ENCODE data around the gene PITPNM1.

The PITPNM1 gene

DNA sequence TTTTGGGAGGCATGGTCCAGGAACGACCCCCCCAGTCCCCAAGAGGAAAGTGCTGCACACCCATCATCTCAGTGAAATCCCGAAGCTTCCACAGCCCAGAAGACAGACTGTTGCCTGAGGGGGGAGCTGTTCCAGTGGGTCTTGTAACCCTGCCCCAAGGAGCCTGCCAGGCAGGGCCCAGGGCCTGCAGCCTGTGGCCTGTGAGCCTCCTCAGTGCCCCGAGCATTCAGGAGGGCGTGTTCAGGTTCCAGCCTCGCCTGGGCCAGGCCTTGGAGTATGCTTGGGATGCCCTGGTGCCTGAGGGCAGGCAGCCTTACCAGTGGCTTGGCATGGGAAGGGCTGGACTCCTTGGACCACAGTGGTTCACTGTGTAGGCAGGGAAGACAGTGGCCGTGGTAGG is 36.0 kb upstream of the PITPNM1 start:
- Histone ChIP-seq H3K9me3 (ENCODE audit: control insufficient read depth in 1 of 2, low read length in 2 of 2) (no peaks in the 10 kb centered on the region), H3K4me3 (ENCODE audit: low read depth in 1 of 2, low read length in 2 of 2) (no peak overlapping the region), H3K4me1 (ENCODE audit: control insufficient read depth in 1 of 2, insufficient read depth in 2 of 2, low read length in 2 of 2) (peaks cover 20 to 26% of the 10 kb centered on the region in 2 donors), H3K27me3 (ENCODE audit: control insufficient read depth in 1 of 2, insufficient read depth in 2 of 2, low read length in 2 of 2) (no peaks in the 10 kb centered on the region), H3K9ac (ENCODE audit: low read depth in 1 of 2, low read length in 2 of 2) (no peak overlapping the region), H3K27ac (ENCODE audit: low read depth, low read length) (no peak overlapping the region), H3K36me3 (ENCODE audit: control insufficient read depth in 1 of 2, insufficient read depth in 2 of 2, low read length in 2 of 2) (no peaks in the 10 kb centered on the region)

DNA sequence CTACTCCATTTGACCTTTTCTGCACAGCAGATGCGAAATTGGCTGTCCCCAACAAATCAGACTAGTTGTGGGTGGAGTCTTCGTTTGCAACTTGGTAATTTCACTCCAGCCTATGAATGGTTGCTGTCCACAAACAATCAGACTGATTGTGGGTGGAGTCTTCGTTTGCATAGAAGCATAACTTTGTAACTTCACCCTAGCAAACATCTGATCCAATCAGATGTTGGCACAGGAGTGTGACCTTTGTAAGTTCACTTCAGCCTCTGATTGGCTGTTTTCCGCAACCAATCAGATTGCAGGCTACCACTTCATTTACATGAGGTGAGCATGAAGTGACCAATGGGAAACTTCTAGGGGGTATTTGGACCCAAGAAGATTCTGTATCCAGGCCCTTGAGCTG is 34.4 kb upstream of the PITPNM1 start:
- Histone ChIP-seq H3K27me3 (ENCODE audit: control insufficient read depth in 1 of 2, insufficient read depth in 2 of 2, low read length in 2 of 2) (no peaks in the 10 kb centered on the region), H3K4me3 (ENCODE audit: low read depth in 1 of 2, low read length in 2 of 2) (no peak overlapping the region), H3K36me3 (ENCODE audit: control insufficient read depth in 1 of 2, insufficient read depth in 2 of 2, low read length in 2 of 2) (no peaks in the 10 kb centered on the region), H3K9ac (ENCODE audit: low read depth in 1 of 2, low read length in 2 of 2) (no peak overlapping the region), H3K27ac (ENCODE audit: low read depth, low read length) (no peak overlapping the region), H3K4me1 (ENCODE audit: control insufficient read depth in 1 of 2, insufficient read depth in 2 of 2, low read length in 2 of 2) (peaks cover 11 to 19% of the 10 kb centered on the region in 2 donors), H3K9me3 (ENCODE audit: control insufficient read depth in 1 of 2, low read length in 2 of 2) (peaks cover 0 to 2% of the 10 kb centered on the region in 2 donors)

DNA sequence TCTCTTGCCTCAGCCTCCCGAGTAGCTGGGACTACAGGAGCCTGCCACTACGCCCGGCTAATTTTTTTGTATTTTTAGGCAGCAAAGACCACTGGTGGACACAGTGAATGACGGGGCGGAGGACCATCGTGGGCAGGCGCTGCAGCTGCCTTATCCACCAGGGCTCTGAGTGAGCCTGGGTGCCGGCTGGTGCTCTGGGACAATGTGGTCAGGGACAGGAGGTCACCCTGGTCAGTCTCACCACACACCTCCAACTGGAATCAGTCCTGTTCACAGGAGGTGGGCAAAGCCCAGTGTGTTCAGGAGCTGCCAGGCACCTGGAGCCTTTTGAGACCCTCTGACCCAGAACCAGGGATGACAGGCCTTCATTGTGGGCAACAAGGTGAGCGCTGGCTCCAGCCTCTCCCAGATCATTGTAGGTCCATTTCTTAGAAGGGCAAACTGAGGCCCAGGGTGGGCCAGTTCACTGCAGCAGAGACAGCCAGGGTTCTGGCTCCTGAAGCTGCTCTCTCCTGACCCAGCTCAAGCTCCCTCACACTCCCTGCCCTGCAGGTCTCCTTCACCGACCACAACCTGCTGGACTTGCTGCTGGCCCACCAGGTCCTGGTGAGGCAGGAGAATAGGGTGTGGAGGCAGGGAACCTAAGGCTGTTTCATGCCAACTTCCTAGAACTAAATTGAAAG is 33.8 kb upstream of the PITPNM1 start:
- Histone ChIP-seq H3K4me1 (ENCODE audit: control insufficient read depth in 1 of 2, insufficient read depth in 2 of 2, low read length in 2 of 2) (peaks cover 10 to 13% of the 10 kb centered on the region in 2 donors), H3K36me3 (ENCODE audit: control insufficient read depth in 1 of 2, insufficient read depth in 2 of 2, low read length in 2 of 2) (no peaks in the 10 kb centered on the region), H3K9ac (ENCODE audit: low read depth in 1 of 2, low read length in 2 of 2) (no peak overlapping the region), H3K27ac (ENCODE audit: low read depth, low read length) (no peak overlapping the region), H3K9me3 (ENCODE audit: control insufficient read depth in 1 of 2, low read length in 2 of 2) (peaks cover under 1 to 3% of the 10 kb centered on the region in 2 donors), H3K4me3 (ENCODE audit: low read depth in 1 of 2, low read length in 2 of 2) (no peak overlapping the region), H3K27me3 (ENCODE audit: control insufficient read depth in 1 of 2, insufficient read depth in 2 of 2, low read length in 2 of 2) (no peaks in the 10 kb centered on the region)

DNA sequence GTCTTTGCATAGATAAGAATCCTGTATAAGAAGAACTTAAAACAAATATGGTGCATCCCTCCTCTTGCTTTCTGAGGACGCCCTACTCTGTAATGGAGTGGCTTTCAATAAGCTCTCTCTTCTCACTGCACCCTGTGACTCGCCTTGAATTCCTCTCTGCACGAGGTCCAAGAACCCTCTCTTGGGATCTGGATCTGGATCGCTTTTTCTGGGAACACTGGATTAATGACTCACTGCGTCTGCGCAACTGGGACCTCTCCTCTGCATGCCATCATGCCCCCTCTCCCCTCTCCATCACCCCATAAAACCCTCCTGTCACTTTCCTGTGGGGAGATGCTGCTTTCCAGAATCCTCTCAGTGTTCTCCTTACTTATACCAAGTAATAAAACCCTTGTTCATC is 33.1 kb upstream of the PITPNM1 start:
- Histone ChIP-seq H3K36me3 (ENCODE audit: control insufficient read depth in 1 of 2, insufficient read depth in 2 of 2, low read length in 2 of 2) (no peaks in the 10 kb centered on the region), H3K27ac (ENCODE audit: low read depth, low read length) (no peak overlapping the region), H3K27me3 (ENCODE audit: control insufficient read depth in 1 of 2, insufficient read depth in 2 of 2, low read length in 2 of 2) (no peaks in the 10 kb centered on the region), H3K9me3 (ENCODE audit: control insufficient read depth in 1 of 2, low read length in 2 of 2) (peaks cover 3 to 7% of the 10 kb centered on the region in 2 donors), H3K9ac (ENCODE audit: low read depth in 1 of 2, low read length in 2 of 2) (no peak overlapping the region), H3K4me3 (ENCODE audit: low read depth in 1 of 2, low read length in 2 of 2) (no peak overlapping the region), H3K4me1 (ENCODE audit: control insufficient read depth in 1 of 2, insufficient read depth in 2 of 2, low read length in 2 of 2) (peaks cover 6 to 11% of the 10 kb centered on the region in 2 donors)

DNA sequence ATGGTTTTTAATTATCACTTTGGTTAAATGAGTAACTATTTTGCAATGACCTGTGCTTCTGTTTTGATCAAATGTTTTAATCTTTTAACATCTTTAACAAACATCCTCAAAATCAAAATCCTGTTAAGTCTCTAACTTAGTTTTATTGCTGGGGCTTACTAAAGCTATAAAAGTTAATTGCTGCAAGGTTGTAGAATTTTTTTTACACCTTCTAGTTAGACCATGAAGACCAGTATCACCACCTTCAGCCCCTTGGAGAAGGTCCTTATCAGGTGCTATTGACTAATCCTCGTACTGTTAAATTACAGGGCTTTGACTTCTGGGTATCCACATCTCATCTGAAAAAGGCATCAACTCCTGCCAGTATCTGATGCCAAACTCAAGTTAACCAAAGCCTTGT is 30.4 kb upstream of the PITPNM1 start:
- H3K4me3 ChIP-seq (ENCODE audit: low read depth in 1 of 2, low read length in 2 of 2) = no peak overlapping the region
- peaks cover 3 to 9% of the 10 kb centered on the region in 2 donors for H3K9me3 ChIP-seq (ENCODE audit: control insufficient read depth in 1 of 2, low read length in 2 of 2)
- no peak overlapping the region for H3K9ac ChIP-seq (ENCODE audit: low read depth in 1 of 2, low read length in 2 of 2)
- no peak overlapping the region for H3K27ac ChIP-seq (ENCODE audit: low read depth, low read length)
- H3K36me3 ChIP-seq (ENCODE audit: control insufficient read depth in 1 of 2, insufficient read depth in 2 of 2, low read length in 2 of 2) = no peaks in the 10 kb centered on the region
- peaks cover 0 to 11% of the 10 kb centered on the region in 2 donors for H3K4me1 ChIP-seq (ENCODE audit: control insufficient read depth in 1 of 2, insufficient read depth in 2 of 2, low read length in 2 of 2)
- no peaks in the 10 kb centered on the region for H3K27me3 ChIP-seq (ENCODE audit: control insufficient read depth in 1 of 2, insufficient read depth in 2 of 2, low read length in 2 of 2)

DNA sequence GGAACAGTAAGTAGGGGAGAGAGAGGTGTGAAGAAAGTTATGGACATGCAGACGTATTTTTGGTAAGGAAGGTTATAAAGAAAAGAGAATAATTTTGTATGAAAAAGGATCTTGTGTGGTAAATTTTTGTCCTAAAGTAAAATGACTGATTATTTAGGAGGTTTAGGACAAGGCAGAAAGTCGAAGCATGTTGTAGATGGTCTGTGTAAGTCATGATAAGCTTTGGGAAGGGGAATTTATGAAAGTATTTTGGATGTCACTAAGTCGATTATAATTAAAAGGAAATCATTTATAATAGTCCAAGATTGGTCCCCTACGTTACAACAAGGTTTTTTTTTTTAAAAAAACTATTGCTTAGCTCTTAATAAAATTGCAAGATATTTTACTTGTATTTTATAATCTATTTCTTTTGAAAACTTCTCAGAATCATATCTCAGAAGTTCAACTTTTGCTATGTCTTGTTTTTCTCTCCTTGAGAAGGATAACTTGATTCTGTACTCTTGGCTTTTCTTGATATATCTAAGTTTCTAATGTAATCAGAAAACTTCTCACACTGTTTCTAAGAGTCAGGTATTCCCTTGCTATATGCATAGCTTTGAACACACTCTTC is 29.0 kb upstream of the PITPNM1 start:
- no peak overlapping the region for H3K27ac ChIP-seq (ENCODE audit: low read depth, low read length)
- peaks cover 0 to 11% of the 10 kb centered on the region in 2 donors for H3K4me1 ChIP-seq (ENCODE audit: control insufficient read depth in 1 of 2, insufficient read depth in 2 of 2, low read length in 2 of 2)
- H3K9me3 ChIP-seq (ENCODE audit: control insufficient read depth in 1 of 2, low read length in 2 of 2) = peaks cover 3 to 9% of the 10 kb centered on the region in 2 donors
- no peak overlapping the region for H3K4me3 ChIP-seq (ENCODE audit: low read depth in 1 of 2, low read length in 2 of 2)
- H3K27me3 ChIP-seq (ENCODE audit: control insufficient read depth in 1 of 2, insufficient read depth in 2 of 2, low read length in 2 of 2) = no peaks in the 10 kb centered on the region
- no peaks in the 10 kb centered on the region for H3K36me3 ChIP-seq (ENCODE audit: control insufficient read depth in 1 of 2, insufficient read depth in 2 of 2, low read length in 2 of 2)
- no peak overlapping the region for H3K9ac ChIP-seq (ENCODE audit: low read depth in 1 of 2, low read length in 2 of 2)

DNA sequence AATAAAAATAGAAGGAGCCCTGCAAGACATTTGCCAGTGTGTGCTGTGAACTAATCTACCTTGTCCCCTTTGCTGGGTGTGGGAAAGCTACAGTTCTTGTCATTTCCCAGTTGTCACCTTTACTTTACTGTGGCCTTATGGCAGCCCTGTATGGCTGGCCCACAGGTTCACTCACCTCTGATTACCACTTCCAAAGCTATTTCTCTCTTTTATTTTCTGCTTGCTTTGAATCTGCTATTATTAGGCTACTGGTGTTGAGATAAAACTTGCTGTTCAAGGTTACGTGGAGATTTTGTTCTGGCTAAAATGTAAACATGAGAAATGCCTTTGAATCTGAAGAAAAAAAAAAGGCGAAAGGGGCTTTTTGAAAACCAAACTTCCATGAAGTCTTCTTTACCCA is 27.7 kb upstream of the PITPNM1 start:
- H3K9me3 ChIP-seq (ENCODE audit: control insufficient read depth in 1 of 2, low read length in 2 of 2) = peaks cover 3 to 9% of the 10 kb centered on the region in 2 donors
- H3K27ac ChIP-seq (ENCODE audit: low read depth, low read length) = no peak overlapping the region
- H3K4me1 ChIP-seq (ENCODE audit: control insufficient read depth in 1 of 2, insufficient read depth in 2 of 2, low read length in 2 of 2) = peaks cover 0 to 11% of the 10 kb centered on the region in 2 donors
- no peak overlapping the region for H3K4me3 ChIP-seq (ENCODE audit: low read depth in 1 of 2, low read length in 2 of 2)
- no peak overlapping the region for H3K9ac ChIP-seq (ENCODE audit: low read depth in 1 of 2, low read length in 2 of 2)
- no peaks in the 10 kb centered on the region for H3K27me3 ChIP-seq (ENCODE audit: control insufficient read depth in 1 of 2, insufficient read depth in 2 of 2, low read length in 2 of 2)
- no peaks in the 10 kb centered on the region for H3K36me3 ChIP-seq (ENCODE audit: control insufficient read depth in 1 of 2, insufficient read depth in 2 of 2, low read length in 2 of 2)

DNA sequence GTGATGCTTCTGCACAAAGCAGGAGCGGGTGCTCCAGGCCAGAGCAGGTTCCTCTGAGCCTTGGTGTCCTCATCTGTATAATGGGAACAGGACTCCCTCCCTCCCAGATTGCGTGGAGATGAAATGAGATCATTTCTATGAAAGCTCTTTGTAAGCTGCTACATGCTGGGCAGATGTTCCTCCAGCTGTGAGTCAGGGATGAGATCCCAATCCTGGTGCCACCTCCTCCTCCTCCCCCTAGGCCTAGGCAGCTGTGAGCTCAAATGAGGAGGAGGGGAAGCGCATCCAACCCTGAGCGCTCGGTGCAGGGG is 25.1 kb upstream of the PITPNM1 start:
- Histone ChIP-seq H3K9me3 (ENCODE audit: control insufficient read depth in 1 of 2, low read length in 2 of 2) (peaks cover 3 to 9% of the 10 kb centered on the region in 2 donors), H3K9ac (ENCODE audit: low read depth in 1 of 2, low read length in 2 of 2) (no peak overlapping the region), H3K27ac (ENCODE audit: low read depth, low read length) (no peak overlapping the region), H3K4me1 (ENCODE audit: control insufficient read depth in 1 of 2, insufficient read depth in 2 of 2, low read length in 2 of 2) (peaks cover 7% of the 10 kb centered on the region in 2 donors), H3K4me3 (ENCODE audit: low read depth in 1 of 2, low read length in 2 of 2) (no peak overlapping the region), H3K36me3 (ENCODE audit: control insufficient read depth in 1 of 2, insufficient read depth in 2 of 2, low read length in 2 of 2) (no peaks in the 10 kb centered on the region), H3K27me3 (ENCODE audit: control insufficient read depth in 1 of 2, insufficient read depth in 2 of 2, low read length in 2 of 2) (no peaks in the 10 kb centered on the region)

DNA sequence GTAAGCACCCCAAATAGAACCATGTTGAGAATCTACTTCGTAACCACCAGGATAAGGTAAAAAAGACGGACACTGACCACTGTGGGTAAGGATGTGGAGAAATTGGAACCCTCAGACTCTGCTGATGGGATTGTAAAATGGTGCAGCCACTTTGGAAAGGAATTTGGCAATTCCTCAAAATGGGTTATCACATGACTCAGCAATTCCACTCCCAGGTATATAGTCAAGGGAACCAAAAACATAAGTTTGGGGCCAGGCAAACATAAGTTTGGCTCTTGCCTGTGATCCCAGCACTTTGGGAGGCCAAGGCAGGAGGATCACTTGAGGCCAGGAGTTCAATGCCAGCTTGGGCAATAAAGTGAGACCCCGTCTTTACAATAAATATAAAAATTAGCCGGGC is 23.2 kb upstream of the PITPNM1 start:
- peaks cover 7 to 8% of the 10 kb centered on the region in 2 donors for H3K4me1 ChIP-seq (ENCODE audit: control insufficient read depth in 1 of 2, insufficient read depth in 2 of 2, low read length in 2 of 2)
- H3K27ac ChIP-seq (ENCODE audit: low read depth, low read length) = no peak overlapping the region
- H3K4me3 ChIP-seq (ENCODE audit: low read depth in 1 of 2, low read length in 2 of 2) = no peak overlapping the region
- no peaks in the 10 kb centered on the region for H3K27me3 ChIP-seq (ENCODE audit: control insufficient read depth in 1 of 2, insufficient read depth in 2 of 2, low read length in 2 of 2)
- H3K9me3 ChIP-seq (ENCODE audit: control insufficient read depth in 1 of 2, low read length in 2 of 2) = peaks cover 0 to 3% of the 10 kb centered on the region in 2 donors
- no peak overlapping the region for H3K9ac ChIP-seq (ENCODE audit: low read depth in 1 of 2, low read length in 2 of 2)
- no peaks in the 10 kb centered on the region for H3K36me3 ChIP-seq (ENCODE audit: control insufficient read depth in 1 of 2, insufficient read depth in 2 of 2, low read length in 2 of 2)

DNA sequence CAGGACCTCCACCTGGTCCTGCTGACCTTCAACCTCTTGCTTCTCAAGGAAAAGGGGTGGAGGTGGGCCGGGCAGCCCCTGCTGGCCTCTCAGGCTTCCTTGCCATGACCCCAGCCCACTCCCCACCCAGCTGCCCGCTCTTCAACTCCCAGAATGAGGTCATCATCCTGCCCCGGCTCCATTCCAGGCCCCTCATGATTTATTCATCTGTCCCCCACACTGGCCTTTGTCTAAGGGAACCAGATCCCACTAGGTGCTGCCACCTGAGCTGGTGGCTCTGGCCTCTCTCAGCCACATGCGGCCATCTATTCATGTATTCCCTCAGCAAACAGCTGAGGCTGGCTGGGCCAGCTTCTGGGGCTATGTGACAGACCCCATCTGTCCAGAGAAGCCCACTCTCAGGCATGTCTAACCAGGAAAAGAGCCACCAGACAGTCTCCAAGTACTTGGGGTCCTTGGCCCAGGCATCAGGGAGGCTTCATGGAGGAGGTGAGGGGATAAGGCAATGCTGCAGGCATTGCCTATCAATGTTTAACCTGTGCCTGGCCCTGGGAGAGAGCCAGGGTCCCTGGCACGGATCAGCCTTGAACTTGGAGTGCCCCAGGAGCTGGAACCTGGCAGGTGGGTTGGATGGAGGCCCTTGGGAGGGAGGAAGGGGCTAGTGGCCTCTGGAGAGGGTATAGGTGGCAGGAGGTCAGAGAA is 20.3 kb upstream of the PITPNM1 start:
- H3K27me3 ChIP-seq (ENCODE audit: control insufficient read depth in 1 of 2, insufficient read depth in 2 of 2, low read length in 2 of 2) = no peaks in the 10 kb centered on the region
- no peaks in the 10 kb centered on the region for H3K36me3 ChIP-seq (ENCODE audit: control insufficient read depth in 1 of 2, insufficient read depth in 2 of 2, low read length in 2 of 2)
- H3K4me3 ChIP-seq (ENCODE audit: low read depth in 1 of 2, low read length in 2 of 2) = no peak overlapping the region
- peaks cover 7 to 8% of the 10 kb centered on the region in 2 donors for H3K4me1 ChIP-seq (ENCODE audit: control insufficient read depth in 1 of 2, insufficient read depth in 2 of 2, low read length in 2 of 2)
- H3K9me3 ChIP-seq (ENCODE audit: control insufficient read depth in 1 of 2, low read length in 2 of 2) = no peaks in the 10 kb centered on the region
- H3K9ac ChIP-seq (ENCODE audit: low read depth in 1 of 2, low read length in 2 of 2) = no peak overlapping the region
- H3K27ac ChIP-seq (ENCODE audit: low read depth, low read length) = no peak overlapping the region

All from duodenal mucosa (tissue), 2 donors.